GM08714 (cell line): ENCODE measurements around the gene ZP4.
"Not testable (repeated sequence)": the region's sequence is repeated elsewhere in the genome, so short reads cannot be mapped to it uniquely, and the experiment has no call there.

Experiments
- H3K4me3 ChIP-seq: fragments of 200-500 bp; sonication (Bioruptor generic); 2 replicates; pipeline ENCODE4 v1.5.1; 2014; ENCODE audit warnings: mild to moderate bottlenecking, low read length, inconsistent platforms
- ZNF274 ChIP-seq: IDR thresholded peaks from 2 replicates; pipeline ENCODE4 v1.6.1; 2012; ENCODE audit warnings: mild to moderate bottlenecking, low read depth, low read length

Gene ZP4

GRCh38 chr1:237863234-237863633, 27.5 kb downstream of the ZP4 start:
- no peak overlapping the region for H3K4me3 ChIP-seq
- TF ChIP-seq ZNF274, result no peak

GRCh38 chr1:237861944-237862343, 28.8 kb downstream of the ZP4 start:
- H3K4me3 ChIP-seq, result no peak overlapping the region
- no peak for TF ChIP-seq ZNF274

- TF ChIP-seq ZNF274, result no peak
- H3K4me3 ChIP-seq, result no peak overlapping the region
Measured at GRCh38 chr1:237858992-237859391, 31.7 kb downstream of the ZP4 start.

GRCh38 chr1:237857455-237857854, 33.3 kb downstream of the ZP4 start:
- no peak for TF ChIP-seq ZNF274
- no peak overlapping the region for H3K4me3 ChIP-seq

DNA sequence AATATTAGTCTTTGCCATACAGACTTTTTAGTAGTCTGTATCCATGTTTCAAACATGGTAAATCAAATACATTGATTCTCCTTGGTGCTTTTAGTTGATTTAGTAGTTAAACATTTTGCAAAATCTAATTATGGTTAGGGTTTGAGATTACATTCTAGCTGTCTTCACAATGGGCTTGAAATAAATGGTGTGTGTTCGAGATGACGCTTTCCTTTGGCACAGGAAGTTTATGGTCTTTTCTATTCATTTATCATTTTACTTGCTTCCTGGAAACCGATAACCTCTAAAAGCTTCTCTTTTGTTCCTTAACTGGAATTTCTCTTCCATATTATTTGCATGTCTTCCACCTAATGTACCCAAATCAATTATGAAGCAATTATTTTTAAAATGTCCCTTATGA, 38.4 kb downstream of the ZP4 start:
- no peak for TF ChIP-seq ZNF274
- no peak overlapping the region for H3K4me3 ChIP-seq

- TF ChIP-seq ZNF274, result no peak
- H3K4me3 ChIP-seq, result no peak overlapping the region
Measured at GRCh38 chr1:237851210-237851845, 39.4 kb downstream of the ZP4 start.

GRCh38 chr1:237843516-237843915, 47.2 kb downstream of the ZP4 start:
- H3K4me3 ChIP-seq, result not testable (repeated sequence)

- no peak overlapping the region for H3K4me3 ChIP-seq
- TF ChIP-seq ZNF274, result no peak
Measured at GRCh38 chr1:237841485-237841884, 49.2 kb downstream of the ZP4 start.

DNA sequence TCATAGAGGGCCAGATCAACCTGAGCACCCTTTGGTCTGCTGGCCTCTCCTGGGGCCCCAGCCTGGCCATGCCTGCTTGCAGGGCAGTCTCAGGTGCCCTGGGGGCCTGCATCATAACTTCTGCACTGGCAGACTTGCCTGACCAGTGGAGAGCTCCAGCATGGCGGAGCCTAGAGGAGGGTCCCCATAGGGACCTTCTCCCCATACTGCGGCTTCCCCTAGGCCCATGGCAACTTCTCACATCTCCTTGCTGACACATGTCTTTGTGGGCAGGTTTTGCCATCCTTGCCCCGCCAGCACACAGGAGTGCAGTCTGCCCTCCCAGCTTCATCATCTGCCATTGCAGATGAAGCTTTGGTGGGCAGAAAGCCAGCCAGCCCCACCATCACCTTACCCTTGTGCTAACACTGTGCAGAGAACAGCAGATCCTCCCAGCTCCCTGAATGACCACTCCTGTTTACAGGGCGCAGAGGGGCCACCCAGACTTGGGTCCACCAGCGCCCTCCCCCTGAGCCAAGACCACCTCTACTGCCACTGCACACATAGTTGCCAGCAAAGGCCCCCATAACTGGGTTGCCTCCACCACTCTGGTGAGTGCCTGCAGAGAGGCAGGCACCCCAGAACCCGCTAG, 51.7 kb downstream of the ZP4 start:
- H3K4me3 ChIP-seq, result no peak overlapping the region

DNA sequence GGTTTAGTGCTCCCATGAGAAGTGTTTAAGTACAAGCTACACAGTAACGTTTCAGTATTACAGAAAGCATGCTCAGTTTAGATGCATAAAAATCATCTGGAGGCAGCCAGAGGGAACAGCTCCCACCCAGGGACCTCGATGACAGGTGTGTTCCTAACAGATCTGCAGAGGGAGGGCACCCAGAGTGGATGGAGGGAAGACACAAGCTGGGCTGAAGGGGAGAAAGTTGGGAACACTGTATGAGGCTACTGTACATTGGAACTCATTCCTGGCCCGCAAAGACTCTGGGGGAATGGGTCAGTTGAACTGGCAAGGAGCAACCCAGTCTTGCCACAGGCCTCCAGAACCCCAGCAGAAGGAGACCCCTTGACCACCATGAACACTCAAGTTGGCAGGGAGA, 52.4 kb downstream of the ZP4 start:
- no peak for TF ChIP-seq ZNF274
- H3K4me3 ChIP-seq, result no peak overlapping the region

More for the DNA sequence above, 51.7 kb downstream of the ZP4 start:
- TF ChIP-seq ZNF274, result no peak

DNA sequence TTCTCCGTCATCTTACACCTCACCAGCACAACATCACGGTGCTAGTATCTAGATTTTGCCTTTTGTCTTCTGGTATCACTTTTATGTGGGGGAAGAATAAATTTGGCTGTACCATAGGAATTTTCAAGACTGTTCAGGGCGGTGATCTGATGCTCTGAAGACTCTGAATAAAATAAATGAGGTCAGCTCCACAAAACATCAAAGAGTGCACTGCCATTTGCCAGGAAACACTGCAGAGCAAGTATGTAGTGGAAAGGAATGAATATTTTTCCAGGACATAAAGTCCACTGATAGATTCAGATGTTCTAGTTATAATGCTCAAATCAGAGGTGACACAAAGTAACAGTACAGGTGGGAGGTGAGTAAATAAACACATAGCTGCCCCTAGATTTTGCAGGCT, 56.3 kb downstream of the ZP4 start:
- TF ChIP-seq ZNF274, result no peak

DNA sequence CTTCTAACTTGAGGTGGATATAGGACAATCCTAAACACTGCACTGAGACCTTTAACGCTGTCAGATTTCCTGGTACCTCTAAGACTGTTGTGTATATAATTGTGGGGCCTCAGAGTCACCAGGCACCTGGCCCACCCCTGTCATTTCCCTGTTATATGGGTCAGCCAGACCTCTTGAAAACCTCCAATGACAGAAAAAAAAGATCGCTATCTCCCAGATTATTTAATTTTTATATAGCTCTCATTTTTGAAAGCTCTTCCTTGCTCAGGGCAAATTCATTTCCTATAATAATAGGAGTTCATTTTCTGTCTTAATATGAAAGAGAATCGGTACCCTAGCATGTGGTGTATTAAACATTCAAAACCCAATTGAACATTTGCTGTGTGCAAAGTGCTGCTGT, 56.7 kb downstream of the ZP4 start:
- TF ChIP-seq ZNF274, result no peak
- H3K4me3 ChIP-seq, result no peak overlapping the region

More for the DNA sequence above, 56.3 kb downstream of the ZP4 start:
- no peak overlapping the region for H3K4me3 ChIP-seq

DNA sequence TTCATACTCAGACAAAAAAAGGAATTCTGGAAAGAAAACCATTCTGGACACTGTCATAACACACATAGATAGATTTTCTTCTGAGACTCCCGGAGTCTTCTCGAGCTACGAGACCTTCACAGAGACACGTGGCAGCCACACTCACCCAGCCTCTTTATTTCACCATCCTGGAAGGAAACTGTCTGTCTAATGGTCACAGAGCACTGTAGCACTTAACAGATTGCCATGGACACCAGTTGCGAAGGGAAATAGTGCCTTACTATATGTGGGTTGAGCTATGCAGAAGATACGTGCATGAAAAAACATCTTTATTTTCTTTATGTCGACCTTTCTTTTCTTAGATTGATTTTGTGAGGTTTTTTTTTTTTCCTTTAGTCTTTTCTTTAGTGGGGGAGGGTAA, 57.9 kb downstream of the ZP4 start:
- no peak for TF ChIP-seq ZNF274
- no peak overlapping the region for H3K4me3 ChIP-seq
